Sigmoid colon (tissue), 7 donors: ENCODE data around the gene TFCP2. TPM values are rescaled to one million over a fixed set of nuclear protein-coding genes. Genes with fewer than 3 reads are reported as not detected.
A peak's percentile ranks its signal among the peaks of the same experiment; 100 is the strongest.

Source experiments
- DNase-seq: peaks from one replicate; pipeline ENCODE4 v3.0.0-alpha.2; 2019
- H3K27ac ChIP-seq, 4 donors: fragments of 200-600 bp; sonication (generic); one replicate each; pipeline ENCODE4 v1.5.1; 2016 to 2019; ENCODE audit warnings: mild to moderate bottlenecking in 1 of 4
- H3K27me3 ChIP-seq, 3 donors: fragments of 200-600 bp; sonication (generic); one replicate each; pipeline ENCODE4 v1.5.1; 2019; ENCODE audit warnings: mild to moderate bottlenecking in 1 of 3
- H3K36me3 ChIP-seq, 4 donors: fragments of 200-600 bp; sonication (generic); one replicate each; pipeline ENCODE4 v1.5.1; 2016 to 2019
- H3K4me1 ChIP-seq, 4 donors: fragments of 200-600 bp; sonication (generic); one replicate each; pipeline ENCODE4 v1.5.1; 2017 to 2019
- H3K4me3 ChIP-seq, 4 donors: fragments of 200-600 bp; sonication (generic); one replicate each; pipeline ENCODE4 v1.5.1; 2017 to 2019; ENCODE audit warnings: mild to moderate bottlenecking in 2 of 4, moderate library complexity in 1 of 4
- H3K9me3 ChIP-seq, 4 donors: fragments of 200-600 bp in 3 of 4; sonication (generic) in 3 of 4; one replicate each; pipeline versions ENCODE4 v1.5.1 to v1.6.1; 2013 to 2019
- CTCF ChIP-seq, 4 experiments: fragments of 450-650 bp in 3 of 4; fragments of 200-600 bp in 1 of 4; IDR thresholded peaks; one replicate each; pipeline ENCODE4 v1.5.1; 2016 to 2019; ENCODE audit warnings: antibody characterized with exemption in 4 of 4, mild to moderate bottlenecking in 3 of 4, moderate library complexity in 2 of 4
- EP300 ChIP-seq, 4 donors: sonication (generic); formaldehyde crosslinking; IDR thresholded peaks; one replicate each; pipeline ENCODE4 v1.6.1; 2017; ENCODE audit warnings: antibody characterized with exemption in 4 of 4
- POLR2A ChIP-seq, 2 donors: fragments of 450-650 bp; IDR thresholded peaks; one replicate each; pipeline ENCODE4 v1.6.1; 2016; ENCODE audit warnings: antibody characterized with exemption in 2 of 2, mild to moderate bottlenecking in 2 of 2, moderate library complexity in 2 of 2
- POLR2AphosphoS5 ChIP-seq, 4 donors: sonication (generic); formaldehyde crosslinking; IDR thresholded peaks; one replicate each; pipeline ENCODE4 v1.6.1; 2017; ENCODE audit warnings: antibody characterized with exemption in 4 of 4
- WGBS, 2 donors: extraction: QIAGEN DNeasy Blood & Tissue Kit; methylation state at CpG; one replicate each; pipeline ENCODE4 v1.1.7; 2013; 5-methylcytosine and 5-hydroxymethylcytosine counted together
- intact Hi-C: fragments of 100-400 bp; cut with DNase I; formaldehyde crosslinking; loops from one replicate; pipeline ENCODE4 v1.15.1; 2023
- polyA plus RNA-seq, 3 donors: library from polyadenylated mRNA; stranded (reverse); fragments of 200-250 nt; gene quantifications; one replicate each; pipeline ENCODE4 v1.2.3, GENCODE V29; 2013
- total RNA-seq, 4 donors: library from RNA; depleted of rRNA; stranded (reverse); fragments of >200 nt; gene quantifications; one replicate each; pipeline ENCODE4 v1.1.0, GENCODE V29; 2016
- donor health status: healthy with polysubstance abuse.
- donor health status: Bipolar disorder and iron deficiency.
- donor health status: healthy.

The TFCP2 gene
- total and polyA plus RNA-seq, 7 donors: 10.4 to 18.1 (median 12.7) TPM

GRCh38 chr12:51191516-51192283 lies 18.8 kb upstream of the TFCP2 start:
- WGBS, 2 donors: 92 to 97% methylated on average over 12 of the region's 12 CpGs
- no peaks in the 10 kb centered on the region for H3K4me1 ChIP-seq
- H3K27ac ChIP-seq: no peak overlapping the region
- intact Hi-C loops: no loop called here
- TF ChIP-seq POLR2AphosphoS5 (IDR thresholded peaks at IDR 0.05) (no peak), POLR2A (IDR thresholded peaks at IDR 0.05) (no peak), EP300 (IDR thresholded peaks at IDR 0.05) (no peak), CTCF (IDR thresholded peaks at IDR 0.05) (no peak)
- H3K9me3 ChIP-seq: no peaks in the 10 kb centered on the region
- peaks cover 2 to 55% (median 14%) of the 10 kb centered on the region in 4 donors for H3K36me3 ChIP-seq
- H3K27me3 ChIP-seq: no peaks in the 10 kb centered on the region
- H3K4me3 ChIP-seq: no peak overlapping the region
- DNase-seq: no peak

- WGBS, 2 donors: 92 to 93% methylated on average over 4 of the region's 4 CpGs
- H3K36me3 ChIP-seq: peaks cover 2 to 55% (median 14%) of the 10 kb centered on the region in 4 donors
Observed at GRCh38 chr12:51190820-51191219, 17.9 kb upstream of the TFCP2 start.

GRCh38 chr12:51189790-51190355 lies 16.9 kb upstream of the TFCP2 start:
- no peaks in the 10 kb centered on the region for H3K9me3 ChIP-seq
- H3K27me3 ChIP-seq: no peaks in the 10 kb centered on the region
- no peak for DNase-seq
- no peak for TF ChIP-seq POLR2AphosphoS5 (IDR thresholded peaks at IDR 0.05)
- TF ChIP-seq POLR2A (IDR thresholded peaks at IDR 0.05): no peak
- no peak for TF ChIP-seq EP300 (IDR thresholded peaks at IDR 0.05)
- TF ChIP-seq CTCF (IDR thresholded peaks at IDR 0.05): no peak
- peaks cover 2 to 53% (median 14%) of the 10 kb centered on the region in 4 donors for H3K36me3 ChIP-seq
- no peak overlapping the region for H3K4me3 ChIP-seq
- H3K27ac ChIP-seq: no peak overlapping the region
- H3K4me1 ChIP-seq: no peaks in the 10 kb centered on the region
- 93% methylated on average over 14 of the region's 14 CpGs for whole genome bisulfite sequencing, 2 donors
- intact Hi-C loops: no loop called here

More at GRCh38 chr12:51190820-51191219, 17.9 kb upstream of the TFCP2 start:
- intact Hi-C loops: no loop called here
- Histone ChIP-seq H3K27me3 (no peaks in the 10 kb centered on the region), H3K9me3 (no peaks in the 10 kb centered on the region), H3K4me1 (no peaks in the 10 kb centered on the region), H3K4me3 (no peak overlapping the region), H3K27ac (no peak overlapping the region)
- DNase-seq: no peak
- TF ChIP-seq POLR2AphosphoS5 (IDR thresholded peaks at IDR 0.05): no peak

- no peaks in the 10 kb centered on the region for H3K4me1 ChIP-seq
- intact Hi-C loops: no loop called here
- TF ChIP-seq EP300 (IDR thresholded peaks at IDR 0.05): no peak
- TF ChIP-seq CTCF (IDR thresholded peaks at IDR 0.05): no peak
- no peak for TF ChIP-seq POLR2A (IDR thresholded peaks at IDR 0.05)
- no peak for TF ChIP-seq POLR2AphosphoS5 (IDR thresholded peaks at IDR 0.05)
- H3K9me3 ChIP-seq: no peaks in the 10 kb centered on the region
- DNase-seq: no peak
- no peaks in the 10 kb centered on the region for H3K27me3 ChIP-seq
- H3K36me3 ChIP-seq: peaks cover 2 to 47% (median 14%) of the 10 kb centered on the region in 4 donors
- 87 to 88% methylated on average over 14 of the region's 14 CpGs for WGBS, 2 donors
- H3K27ac ChIP-seq: no peak overlapping the region
- H3K4me3 ChIP-seq: no peak overlapping the region
Observed at GRCh38 chr12:51188359-51189051, 15.6 kb upstream of the TFCP2 start.

- Histone ChIP-seq H3K9me3 (no peaks in the 10 kb centered on the region), H3K4me3 (no peak overlapping the region), H3K36me3 (peaks cover 2 to 39% (median 14%) of the 10 kb centered on the region in 4 donors), H3K27me3 (no peaks in the 10 kb centered on the region), H3K27ac (no peak overlapping the region), H3K4me1 (no peaks in the 10 kb centered on the region)
- intact Hi-C loops: no loop called here
- TF ChIP-seq POLR2A (IDR thresholded peaks at IDR 0.05): no peak
- TF ChIP-seq POLR2AphosphoS5 (IDR thresholded peaks at IDR 0.05): no peak
- no peak for TF ChIP-seq CTCF (IDR thresholded peaks at IDR 0.05)
- TF ChIP-seq EP300 (IDR thresholded peaks at IDR 0.05): no peak
- DNase-seq: peak; percentile 32
- WGBS, 2 donors: 53 to 66% methylated on average over 5 of the region's 5 CpGs
Observed at GRCh38 chr12:51187370-51187987, 14.5 kb upstream of the TFCP2 start.
